Glomerular visceral epithelial cell (primary cell): Measurements from ENCODE around the gene MAP3K4.
A peak's percentile ranks its signal among the peaks of the same experiment; 100 is the strongest.

Source experiments
- DNase-seq: peaks from one replicate; pipeline ENCODE4 v3.0.0-alpha.2; 2016; ENCODE audit errors: extremely low spot score

The MAP3K4 gene

DNA sequence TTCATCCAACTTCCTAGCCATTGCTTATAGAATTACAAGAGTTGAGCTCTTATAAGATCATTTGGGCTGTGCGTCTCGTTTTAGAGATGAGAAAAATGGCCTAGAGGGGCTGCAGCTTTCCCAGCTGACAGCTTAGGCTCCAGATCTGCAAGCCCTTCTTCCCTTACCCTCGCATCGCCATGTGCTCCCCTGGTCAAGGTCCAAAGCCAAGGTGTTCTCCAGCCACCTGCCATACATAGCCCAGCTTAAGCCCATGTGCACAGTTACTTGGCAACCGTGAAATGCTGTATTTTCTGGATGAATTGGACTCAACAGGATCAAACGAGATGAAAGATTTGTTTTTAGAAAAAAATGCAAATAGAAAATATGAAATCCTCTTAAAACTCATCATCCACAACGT is 7.9 kb downstream of the MAP3K4 start:
- no peak for DNase-seq

DNA sequence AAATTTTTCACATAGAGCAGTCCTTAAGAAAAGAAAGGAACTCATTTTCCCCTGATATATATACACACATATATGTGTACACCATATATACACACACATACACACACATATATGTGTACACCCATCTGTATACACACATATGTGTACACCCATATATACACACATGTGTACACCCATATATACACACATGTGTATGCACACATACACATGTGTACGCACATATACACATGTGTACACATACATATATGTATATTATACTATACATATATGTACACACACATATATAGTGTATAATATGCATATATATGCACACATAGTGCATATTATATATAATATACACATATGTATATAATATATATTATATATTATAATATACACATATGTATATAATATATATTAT is 9.1 kb downstream of the MAP3K4 start:
- no peak for DNase-seq

DNA sequence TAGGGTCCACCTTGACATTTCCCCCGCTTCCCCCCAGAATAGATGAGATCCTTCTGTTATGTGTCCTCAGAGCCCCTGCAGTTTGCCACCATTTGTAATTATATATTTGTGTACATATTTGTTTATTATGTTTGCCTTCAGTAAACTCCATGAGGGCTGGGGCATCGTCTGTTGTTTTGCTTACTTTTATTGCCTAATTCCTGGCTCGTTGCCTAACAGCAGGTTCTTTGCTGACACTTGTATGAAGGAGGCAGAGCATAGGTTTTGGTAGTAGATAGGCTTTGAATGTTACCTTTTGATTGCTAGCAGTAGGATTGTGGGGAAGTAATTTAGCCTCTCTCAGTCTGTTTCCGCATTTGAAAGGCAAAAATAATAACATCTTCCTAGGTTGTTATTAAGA is 9.9 kb downstream of the MAP3K4 start:
- no peak for DNase-seq

DNA sequence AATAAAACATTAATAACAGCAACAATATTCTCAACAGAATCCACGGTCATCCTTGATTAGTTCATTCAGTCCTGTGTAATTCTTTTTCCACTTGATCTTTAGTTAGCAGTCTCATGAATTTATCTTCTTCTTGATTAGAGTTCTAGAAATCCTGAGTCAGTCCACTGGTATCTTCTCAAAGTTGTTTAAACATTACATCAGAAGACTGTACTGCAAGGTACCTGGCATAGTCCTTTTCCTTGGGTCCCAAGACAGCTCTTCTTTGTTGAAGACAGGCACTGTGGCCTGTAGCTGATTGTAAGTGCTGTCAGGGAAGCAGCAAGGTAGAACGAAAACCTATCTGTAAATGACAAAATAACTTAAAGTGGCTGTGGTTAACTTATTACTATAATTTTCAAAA is 11.8 kb downstream of the MAP3K4 start:
- no peak for DNase-seq

DNA sequence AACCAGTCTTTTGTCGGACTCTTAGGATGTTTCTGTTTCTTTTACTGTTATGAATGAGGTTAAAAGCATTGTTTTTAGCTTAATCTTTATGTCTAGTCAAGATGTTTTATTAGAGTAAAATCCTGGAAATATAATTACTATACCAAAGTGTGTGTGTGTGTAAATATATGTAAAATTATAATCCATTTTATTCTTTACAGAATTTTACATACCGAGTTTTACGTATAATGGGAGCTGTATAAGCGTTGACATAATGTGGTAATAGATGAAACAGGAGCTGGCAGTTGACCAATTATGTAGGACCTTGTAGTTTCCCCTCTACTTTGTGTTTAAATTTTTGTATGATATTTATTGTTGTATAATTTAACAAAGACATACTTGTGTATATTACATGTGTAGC is 16.7 kb downstream of the MAP3K4 start:
- no peak for DNase-seq

DNA sequence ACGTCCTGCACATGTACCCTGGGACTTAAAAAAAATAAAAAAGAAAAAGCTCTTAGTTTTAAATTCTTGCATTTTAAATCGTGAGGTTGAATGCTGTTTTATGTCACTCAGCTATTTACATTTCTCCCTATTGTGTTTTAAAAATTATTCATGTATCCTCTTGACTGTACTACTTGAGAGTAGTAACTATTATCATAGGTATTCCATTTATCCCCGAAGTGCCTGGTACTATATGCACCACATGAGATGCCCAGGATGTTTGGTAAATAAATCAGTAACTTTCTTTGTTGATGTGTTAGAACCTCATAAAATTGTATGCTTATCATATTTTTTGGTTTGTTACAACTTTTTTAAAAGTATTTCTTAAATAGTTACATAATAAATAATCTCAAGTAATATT is 18.4 kb downstream of the MAP3K4 start:
- DNase-seq = no peak

DNA sequence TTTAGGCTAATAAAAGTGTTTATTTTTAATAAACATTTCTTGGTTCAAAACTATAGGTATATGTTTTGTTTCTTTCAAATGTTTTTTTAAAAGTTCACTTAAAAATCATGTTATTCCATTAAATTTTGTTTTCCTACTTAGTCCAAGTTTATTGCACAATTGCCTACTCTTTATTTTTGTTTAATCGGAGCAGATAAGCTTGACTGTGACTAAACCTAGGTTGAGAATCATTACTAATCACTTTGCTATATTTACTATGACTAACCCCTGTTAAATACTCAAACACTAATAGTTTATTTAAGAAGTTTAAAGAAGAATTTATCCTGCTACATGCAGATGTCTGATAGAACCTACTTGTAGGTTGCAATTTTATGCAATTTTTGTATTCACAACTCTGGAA is 18.8 kb downstream of the MAP3K4 start:
- no peak for DNase-seq

DNA sequence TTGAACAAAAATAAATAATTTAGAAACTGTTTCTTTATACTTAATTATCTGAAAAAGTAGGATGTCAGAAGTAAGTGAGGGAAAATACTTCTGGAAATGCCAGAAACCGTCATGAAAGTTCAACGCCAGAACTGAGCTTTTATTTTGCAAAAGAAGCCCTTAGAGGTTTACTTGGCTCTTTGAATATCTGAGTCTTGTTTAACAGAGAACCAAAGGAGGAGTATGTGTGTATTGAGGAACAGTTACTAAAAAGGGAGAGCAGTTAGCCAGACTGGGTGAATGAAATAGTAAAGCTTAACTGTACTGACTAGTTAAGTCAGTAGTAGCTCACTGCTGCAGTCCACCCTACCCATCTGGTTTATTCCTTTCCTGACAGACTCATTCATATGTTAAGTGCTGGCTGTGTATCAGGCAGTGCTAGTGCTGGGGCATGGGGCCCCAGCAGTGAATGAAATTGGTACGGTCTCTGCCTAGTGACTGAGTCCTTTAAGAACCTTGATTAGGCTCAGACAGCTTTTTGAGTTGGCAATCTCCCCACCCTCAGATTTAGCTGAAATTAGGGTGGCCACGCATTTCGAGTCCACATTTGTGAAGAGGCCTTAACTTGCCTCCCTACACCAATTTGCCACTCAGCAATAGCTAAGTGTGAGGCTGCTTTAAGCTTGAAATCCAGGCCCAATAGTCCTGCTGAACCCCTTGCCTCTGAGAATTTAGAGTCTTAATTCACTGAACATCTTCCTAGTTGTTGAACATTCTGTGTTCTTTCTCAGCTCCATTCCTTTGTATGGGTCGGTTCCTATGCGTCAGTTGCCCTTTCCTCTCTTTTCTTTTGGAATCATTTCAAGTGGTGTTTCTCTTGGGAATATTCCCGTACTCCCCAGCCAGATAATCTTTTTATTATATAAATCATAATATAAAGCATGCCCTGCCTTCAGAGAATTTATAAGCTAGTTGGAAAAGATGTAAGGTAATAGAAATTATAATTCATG is 20.2 kb downstream of the MAP3K4 start:
- DNase-seq = no peak

DNA sequence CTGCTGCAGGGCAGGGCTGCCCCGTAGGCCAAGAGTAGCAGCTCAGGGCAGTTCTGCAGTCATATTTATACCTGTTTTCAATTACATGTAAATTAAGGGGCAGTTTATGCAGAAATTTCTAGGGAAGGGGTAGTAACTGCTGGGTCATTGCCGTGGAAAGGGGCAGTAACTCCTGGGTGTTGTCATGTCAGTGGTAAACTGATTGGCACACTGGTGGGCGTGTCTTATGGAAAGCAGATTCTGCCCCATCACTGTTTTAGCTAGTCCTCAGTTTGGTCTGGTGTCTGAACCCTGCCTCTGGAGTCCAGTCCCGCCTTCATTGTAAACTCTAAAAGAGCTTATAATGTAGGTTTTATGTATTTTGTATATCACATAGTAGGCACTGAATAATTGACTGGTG is 22.1 kb downstream of the MAP3K4 start:
- no peak for DNase-seq

DNA sequence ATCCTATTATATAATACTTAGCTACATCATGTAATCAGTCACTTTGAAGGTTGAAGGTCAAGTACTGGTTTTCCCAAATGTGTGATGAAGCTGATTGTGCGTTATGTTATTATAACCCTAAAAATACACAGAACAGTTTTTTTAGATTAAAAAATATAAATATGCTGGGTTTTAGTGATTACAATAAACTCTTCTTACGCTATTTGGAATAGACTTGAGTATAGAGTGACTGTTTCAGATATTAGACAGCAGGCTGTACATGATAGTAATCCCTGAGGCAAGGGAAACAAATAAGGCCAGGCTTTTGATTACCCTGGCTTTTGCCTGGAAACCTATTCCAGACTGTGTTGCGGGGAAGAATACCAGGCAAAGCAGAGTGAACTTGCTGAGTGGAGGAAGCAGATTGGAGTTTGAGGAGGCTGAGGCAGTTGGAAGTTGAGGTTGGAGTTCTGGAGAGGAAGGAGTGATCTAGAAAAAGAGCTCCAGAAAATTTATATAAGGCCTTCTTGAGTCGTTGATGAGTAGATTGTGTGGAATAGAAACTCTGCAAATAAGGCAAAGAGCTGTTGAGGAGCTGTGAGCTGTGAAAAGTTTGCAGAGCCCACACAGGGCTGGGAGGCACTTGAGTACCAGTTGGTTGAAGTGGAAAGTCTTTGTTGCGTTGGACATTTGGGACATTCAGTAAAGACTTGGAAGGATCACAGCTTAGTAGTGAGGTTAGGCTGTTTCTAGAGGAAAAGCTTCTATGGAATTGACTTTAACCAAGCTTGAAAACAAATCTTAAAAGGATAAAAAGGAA is 26.4 kb downstream of the MAP3K4 start:
- no peak for DNase-seq

DNA sequence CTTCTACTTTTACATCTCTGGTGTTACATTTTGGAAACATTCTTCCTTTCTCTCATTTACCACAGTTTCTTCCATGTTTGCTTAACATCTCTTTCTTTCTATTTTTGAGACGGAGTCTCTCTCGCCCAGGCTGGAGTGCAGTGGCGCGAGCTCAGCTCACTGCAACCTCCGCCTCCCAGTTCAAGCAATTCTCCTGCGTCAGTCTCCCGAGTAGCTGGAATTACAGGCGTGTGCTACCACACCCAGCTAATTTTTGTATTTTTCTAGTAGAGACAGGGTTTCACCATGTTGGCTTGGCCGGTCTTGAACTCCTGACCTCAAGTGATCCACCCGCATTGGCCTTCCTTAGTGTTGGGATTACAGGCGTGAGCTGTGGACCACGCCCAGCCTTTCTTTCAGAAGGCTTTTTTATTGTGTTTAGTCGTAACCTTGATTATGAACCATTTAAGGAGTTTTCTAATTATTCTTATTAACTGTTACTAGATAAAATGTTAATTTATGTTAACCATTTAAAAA is 27.8 kb downstream of the MAP3K4 start:
- no peak for DNase-seq

DNA sequence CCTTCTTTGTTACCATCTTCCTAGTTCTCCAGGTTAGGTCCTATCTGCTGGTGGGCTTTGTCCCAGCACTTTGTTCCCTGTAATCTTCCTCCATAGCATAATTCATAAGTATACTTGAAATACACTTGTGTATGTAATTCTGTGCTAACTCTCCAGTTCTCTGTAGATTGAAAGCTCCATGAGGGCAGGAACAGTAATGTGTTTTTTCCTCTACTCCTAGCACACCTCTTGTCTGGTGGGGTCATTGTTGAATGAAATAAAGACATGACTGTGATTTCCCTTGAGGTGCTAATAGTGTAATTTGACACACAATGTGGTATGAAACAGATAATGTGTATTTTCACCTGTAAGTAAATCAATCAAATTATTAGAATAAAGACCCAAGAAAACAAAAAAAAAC is 30.0 kb downstream of the MAP3K4 start:
- DNase-seq = no peak

DNA sequence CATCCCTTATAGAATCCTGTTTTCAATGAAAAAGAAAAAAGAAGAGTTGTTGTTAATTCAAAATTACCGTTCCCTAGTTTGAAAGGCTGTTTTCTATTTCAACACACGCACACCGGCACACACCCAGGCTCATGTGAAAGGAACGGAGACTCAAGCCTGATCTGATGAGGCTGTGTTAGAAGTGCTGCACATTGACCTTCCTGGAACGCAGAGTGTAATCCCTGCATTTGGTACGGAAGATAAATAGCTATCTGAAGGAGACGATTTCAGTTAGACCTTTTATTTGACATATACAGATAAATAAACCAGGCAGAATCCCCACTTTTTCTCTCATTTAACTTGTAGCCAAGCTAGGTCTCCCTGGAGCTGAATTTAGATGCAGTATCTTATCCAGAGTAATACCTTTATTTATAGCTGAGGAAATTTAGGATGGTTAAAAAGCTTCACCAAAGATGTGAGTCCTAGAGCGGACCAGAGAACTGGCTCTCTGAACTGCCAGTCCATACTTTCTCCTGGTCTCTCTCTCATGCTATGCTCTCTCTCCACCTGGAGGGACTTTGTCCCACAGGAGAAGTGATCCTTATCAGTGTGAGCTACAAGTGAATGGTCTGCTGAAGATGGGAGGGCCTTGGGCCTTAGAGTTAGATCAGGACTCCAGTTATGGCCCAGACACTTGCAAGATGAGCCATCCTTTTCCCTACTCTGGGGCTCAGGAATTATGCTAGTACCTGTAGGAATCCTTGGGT is 30.6 kb downstream of the MAP3K4 start:
- DNase-seq = no peak

DNA sequence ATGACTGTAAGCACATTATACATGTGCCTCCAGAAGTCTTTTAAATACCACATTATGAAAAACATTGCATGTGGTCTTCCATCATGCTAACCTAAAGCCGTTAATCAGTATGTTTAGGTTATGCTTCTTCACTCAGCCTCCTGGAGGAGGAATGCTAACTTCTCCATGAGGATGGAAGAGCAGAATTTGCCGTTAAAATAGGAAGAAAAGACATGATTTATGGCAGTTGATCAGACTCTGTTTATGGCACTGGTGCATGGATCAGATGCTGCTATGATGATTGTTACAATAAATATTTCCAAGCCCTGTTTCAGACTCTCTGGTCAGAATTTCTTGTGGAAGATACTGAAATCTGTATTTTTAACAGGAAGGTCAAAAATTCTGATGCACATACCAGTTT is 31.7 kb downstream of the MAP3K4 start:
- DNase-seq = no peak

DNA sequence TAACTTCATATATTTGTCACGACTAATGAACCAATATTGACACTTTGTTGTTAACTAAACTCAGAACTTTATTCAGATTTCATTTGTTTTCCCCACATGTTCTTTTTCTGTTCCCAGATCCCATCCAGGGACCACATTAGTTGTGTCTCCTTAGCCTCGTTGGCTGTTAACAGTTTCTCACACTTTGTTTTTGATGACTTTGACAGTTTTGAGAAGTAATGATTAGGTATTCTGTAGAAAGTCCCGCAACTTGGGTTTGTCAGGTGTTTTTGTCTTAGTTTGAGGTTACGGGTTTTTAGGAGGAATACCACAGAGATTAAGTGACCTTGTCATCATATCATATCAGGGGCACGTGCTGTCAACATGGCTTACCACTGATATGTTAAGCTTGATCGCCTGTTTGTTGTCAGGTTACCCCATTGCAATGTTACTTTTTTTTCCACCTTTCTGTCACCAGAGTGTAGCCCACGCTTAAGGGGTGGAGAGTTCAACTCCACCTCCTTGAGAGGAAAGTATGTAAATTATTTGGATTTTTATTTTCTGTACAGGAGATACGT is 32.9 kb downstream of the MAP3K4 start:
- no peak for DNase-seq

DNA sequence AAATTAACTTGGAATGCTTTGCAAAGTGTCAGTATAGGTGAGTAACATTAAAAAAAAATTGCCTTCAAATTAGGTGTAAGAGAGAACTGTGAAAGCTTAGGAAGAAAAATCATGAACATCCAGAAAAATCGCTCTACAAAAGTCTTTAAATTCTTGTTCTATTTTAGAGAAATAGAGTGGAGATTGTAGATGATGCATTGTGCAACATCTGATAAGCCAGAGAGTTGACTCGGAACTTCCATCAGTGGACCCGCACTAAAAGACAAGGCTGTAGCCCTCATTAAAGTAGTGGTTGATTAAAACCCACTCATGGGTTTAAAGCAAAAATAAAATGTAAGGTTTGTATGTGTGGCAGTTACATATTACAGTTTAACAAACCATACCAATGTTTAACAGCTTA is 35.8 kb downstream of the MAP3K4 start:
- DNase-seq = no peak

DNA sequence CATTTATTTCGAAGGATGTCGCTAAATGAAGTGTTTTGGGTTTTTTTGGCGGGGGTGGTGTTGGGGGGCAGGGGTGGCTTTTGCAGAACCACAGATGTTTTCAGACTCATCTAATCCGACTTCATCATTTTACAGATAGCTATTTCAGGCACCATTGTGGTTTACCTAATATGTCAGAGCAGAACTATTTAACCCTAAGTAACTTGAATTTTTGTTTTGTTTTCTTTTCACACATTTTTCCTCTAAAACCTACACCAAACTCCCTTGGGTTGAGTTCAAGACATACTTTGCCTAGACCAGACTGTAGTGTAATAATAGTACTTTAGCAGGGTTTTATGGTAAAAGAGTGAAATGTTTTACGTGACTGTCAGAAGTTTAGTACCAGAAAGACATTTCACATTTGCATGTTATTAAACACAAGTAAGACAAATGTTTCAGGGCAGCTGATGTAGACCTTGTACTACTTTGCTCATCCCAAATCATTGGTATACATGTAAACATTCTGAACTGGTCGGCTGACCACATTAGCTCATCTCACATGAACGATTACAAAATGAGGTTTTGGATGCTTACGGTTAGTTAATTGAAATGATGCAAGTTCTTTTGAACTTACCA is 37.7 kb downstream of the MAP3K4 start:
- peak; percentile 54 for DNase-seq

DNA sequence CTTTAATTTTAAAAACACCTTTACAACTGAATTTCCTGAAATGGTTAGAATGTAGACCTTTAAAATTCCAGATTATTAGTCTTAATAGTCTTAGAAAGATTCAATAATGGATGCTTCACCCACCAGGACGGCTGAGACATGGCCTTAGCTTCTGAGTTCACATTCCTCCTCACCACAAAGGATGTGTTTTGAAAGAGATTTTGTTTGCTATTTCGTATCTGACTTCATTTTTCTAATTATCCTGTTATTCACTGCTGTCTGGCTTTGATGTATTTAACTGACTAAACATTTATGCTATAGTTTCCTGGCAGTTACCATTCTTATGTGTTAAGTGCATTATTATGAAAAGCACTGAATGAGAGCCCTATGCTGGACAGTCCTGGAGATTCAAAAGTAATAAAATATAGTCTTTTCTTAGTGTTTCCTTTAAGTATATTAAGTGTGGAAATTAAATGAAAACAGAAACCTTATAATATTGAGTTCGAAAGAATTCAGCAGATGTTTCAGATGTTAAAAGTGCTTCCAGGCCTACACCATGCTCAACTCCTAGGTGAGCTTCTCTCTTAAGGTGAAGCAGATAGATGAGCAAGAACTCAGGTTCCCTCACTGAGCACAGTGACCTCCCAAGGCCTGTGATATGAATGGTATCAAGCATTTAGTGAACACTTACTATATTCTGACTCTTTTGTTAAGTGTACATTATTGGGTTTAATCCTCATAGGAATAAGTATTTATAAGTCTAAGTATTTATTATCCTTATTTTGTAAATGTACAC is 40.3 kb downstream of the MAP3K4 start:
- peak; percentile 31 for DNase-seq

DNA sequence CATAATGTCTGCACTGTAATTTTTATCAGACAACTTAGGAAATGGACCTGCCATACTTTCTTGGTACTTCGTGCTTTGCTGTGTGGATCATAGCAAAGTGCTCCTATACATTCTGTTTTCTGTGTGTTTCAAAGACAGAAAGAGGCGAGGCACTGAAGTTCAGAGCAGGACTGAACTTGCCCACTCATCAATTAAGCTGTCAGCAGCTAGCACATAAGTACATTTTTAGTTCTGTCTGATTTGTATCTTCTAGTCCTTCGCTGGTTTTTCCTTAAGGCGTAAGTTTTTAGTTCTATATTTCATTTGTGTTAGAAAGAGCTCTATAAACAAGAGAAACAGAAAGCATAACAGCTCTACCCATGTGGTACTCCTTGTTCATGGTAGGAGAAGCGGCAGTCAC is 42.1 kb downstream of the MAP3K4 start:
- DNase-seq = no peak

DNA sequence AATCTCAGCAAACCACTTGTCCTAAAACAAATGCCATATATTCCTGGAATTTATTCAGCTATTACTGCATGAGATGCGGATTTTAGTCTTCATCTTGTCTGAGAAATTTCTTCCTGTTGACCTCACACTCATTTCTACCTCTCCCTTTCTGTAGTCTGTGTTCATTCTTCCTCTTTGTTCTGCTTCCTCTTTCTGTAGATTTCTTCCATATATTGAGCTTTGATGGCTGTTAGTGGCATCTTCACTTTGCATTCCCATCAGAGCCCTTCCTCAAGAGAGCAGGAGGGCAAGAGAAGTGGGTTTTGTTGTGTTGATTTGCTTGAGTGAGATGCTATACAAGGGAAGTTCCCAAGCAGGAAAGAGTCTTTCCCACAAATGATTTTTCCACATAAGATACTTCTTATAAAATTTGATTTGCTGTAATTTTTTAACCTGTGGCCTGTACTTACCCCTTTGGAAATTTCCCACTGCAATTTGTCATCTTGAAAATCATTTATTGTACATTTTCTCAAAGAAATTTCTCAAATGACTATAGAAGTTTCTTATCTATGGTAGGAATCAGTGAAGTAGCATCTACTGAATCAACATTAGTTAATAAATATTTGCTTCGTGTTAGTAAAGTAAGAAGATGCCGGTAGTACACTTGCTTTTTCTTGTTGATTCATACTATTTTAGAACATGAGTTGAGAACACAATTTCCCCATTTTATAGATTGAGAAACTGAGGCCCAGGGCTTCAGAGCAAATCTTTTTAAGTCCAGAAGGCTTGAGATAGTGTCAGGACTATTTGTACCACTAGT is 43.8 kb downstream of the MAP3K4 start:
- peak; percentile 10 for DNase-seq
